ENCODE data around the gene IL12B. TPM values are rescaled to one million over a fixed set of nuclear protein-coding genes. Genes with fewer than 3 reads are reported as not detected.
"Not testable (repeated sequence)": the region's sequence is repeated elsewhere in the genome, so short reads cannot be mapped to it uniquely, and the experiment has no call there.

The IL12B gene
- polyA plus RNA-seq (2014; cell fraction: cytosol; rRNA removed): not detected in 2 replicates
- polyA plus RNA-seq (2014; cell fraction: nucleus; rRNA removed): not detected in 2 replicates

GRCh38 chr5:159330131-159330800 is at the start of gene IL12B:
TSS of gene IL12B (minus strand) at chr5:159330487. CDS start at chr5:159326782, 3,705 bp downstream.
- no peak for DNase-seq (ENCODE audit: low spot score)

- DNase-seq (ENCODE audit: low spot score): no peak
These were observed 47.4 kb upstream of the IL12B start for GRCh38 chr5:159377653-159378052.

GRCh38 chr5:159367866-159368265 is 37.6 kb upstream of the IL12B start:
- DNase-seq (ENCODE audit: low spot score): not testable (repeated sequence)

GRCh38 chr5:159366776-159367175 is 36.5 kb upstream of the IL12B start:
- not testable (repeated sequence) for DNase-seq (ENCODE audit: low spot score)

- DNase-seq (ENCODE audit: low spot score): no peak
These were observed 31.9 kb upstream of the IL12B start for GRCh38 chr5:159362220-159362619.

GRCh38 chr5:159359871-159360270 is 29.6 kb upstream of the IL12B start:
- not testable (repeated sequence) for DNase-seq (ENCODE audit: low spot score)

- DNase-seq (ENCODE audit: low spot score): no peak
These were observed 29.1 kb upstream of the IL12B start for GRCh38 chr5:159359408-159359807.

GRCh38 chr5:159353661-159354252 is 23.5 kb upstream of the IL12B start:
- no peak for DNase-seq (ENCODE audit: low spot score)

GRCh38 chr5:159350644-159351043 is 20.4 kb upstream of the IL12B start:
- not testable (repeated sequence) for DNase-seq (ENCODE audit: low spot score)

- DNase-seq (ENCODE audit: low spot score): not testable (repeated sequence)
These were observed 19.9 kb upstream of the IL12B start for GRCh38 chr5:159350216-159350615.

GRCh38 chr5:159345861-159346260 is 15.6 kb upstream of the IL12B start:
- no peak for DNase-seq (ENCODE audit: low spot score)

- DNase-seq (ENCODE audit: low spot score): no peak
These were observed 15.0 kb upstream of the IL12B start for GRCh38 chr5:159345336-159345735.

- DNase-seq (ENCODE audit: low spot score): no peak
These were observed 13.2 kb upstream of the IL12B start for GRCh38 chr5:159343295-159344094.

- DNase-seq (ENCODE audit: low spot score): no peak
These were observed 12.6 kb upstream of the IL12B start for GRCh38 chr5:159342840-159343239.

- peak; percentile 77 for DNase-seq (ENCODE audit: low spot score)
These were observed 11.6 kb upstream of the IL12B start for GRCh38 chr5:159341906-159342310.

- DNase-seq (ENCODE audit: low spot score): no peak
These were observed 10.9 kb upstream of the IL12B start for GRCh38 chr5:159341145-159341544.

GRCh38 chr5:159340511-159340910 is 10.2 kb upstream of the IL12B start:
- DNase-seq (ENCODE audit: low spot score): no peak

GRCh38 chr5:159339460-159339859 is 9.2 kb upstream of the IL12B start:
- no peak for DNase-seq (ENCODE audit: low spot score)

GRCh38 chr5:159338118-159338517 is 7.8 kb upstream of the IL12B start:
- DNase-seq (ENCODE audit: low spot score): no peak

GRCh38 chr5:159337016-159337955 is 7.0 kb upstream of the IL12B start:
- DNase-seq (ENCODE audit: low spot score): no peak

- DNase-seq (ENCODE audit: low spot score): no peak
These were observed 6.3 kb upstream of the IL12B start for GRCh38 chr5:159336586-159336985.

Measured in SK-N-DZ (cell line).